RWPE2 (cell line): Measurements from ENCODE around the gene MBTPS1.
A peak's percentile ranks its signal among the peaks of the same experiment; 100 is the strongest.

Experiments
- ATAC-seq: fragments of 200-7000 bp; cut with Tn5 transposase; 3 replicates; pipeline ENCODE4 v1.9.1; 2021; ENCODE audit warnings: low read depth
- DNase-seq: peaks from one replicate; pipeline ENCODE4 v3.0.0-alpha.2; 2020; ENCODE audit warnings: low spot score
- H3K27ac ChIP-seq: fragments of 450-650 bp; 2 replicates; pipeline ENCODE4 v1.5.1; 2017; ENCODE audit warnings: mild to moderate bottlenecking; ENCODE audit not compliant: poor library complexity, severe bottlenecking
- H3K27me3 ChIP-seq: fragments of 250-450 bp; sonication (Bioruptor Pico); 2 replicates; pipeline ENCODE4 v1.5.1; 2021; ENCODE audit warnings: mild to moderate bottlenecking, moderate library complexity; ENCODE audit not compliant: insufficient read depth, poor library complexity, severe bottlenecking
- H3K36me3 ChIP-seq: fragments of 250-450 bp; sonication (Bioruptor Pico); 2 replicates; pipeline ENCODE4 v1.5.1; 2020; ENCODE audit warnings: low read depth, mild to moderate bottlenecking, moderate library complexity
- H3K4me1 ChIP-seq: fragments of 250-450 bp; sonication (Bioruptor Pico); 2 replicates; pipeline ENCODE4 v1.5.1; 2021; ENCODE audit warnings: mild to moderate bottlenecking, moderate library complexity; ENCODE audit not compliant: insufficient read depth, poor library complexity, severe bottlenecking
- H3K4me3 ChIP-seq: fragments of 250-450 bp; sonication (Bioruptor Pico); 2 replicates; pipeline ENCODE4 v1.5.1; 2021; ENCODE audit warnings: mild to moderate bottlenecking, moderate library complexity; ENCODE audit not compliant: severe bottlenecking
- H3K9me3 ChIP-seq: fragments of 250-450 bp; sonication (Bioruptor Pico); 2 replicates; pipeline ENCODE4 v1.5.1; 2021; ENCODE audit warnings: mild to moderate bottlenecking, moderate library complexity; ENCODE audit not compliant: severe bottlenecking
- CTCF ChIP-seq: fragments of 450-650 bp; IDR thresholded peaks from one replicate; pipeline ENCODE4 v1.5.1; 2017; ENCODE audit warnings: mild to moderate bottlenecking, moderate library complexity; ENCODE audit not compliant: poor library complexity, severe bottlenecking

MBTPS1 gene

GRCh38 chr16:84042308-84042878 lies 74.3 kb downstream of the MBTPS1 start, which contains the start of gene SLC38A8:
SLC38A8 (minus strand) TSS chr16:84042795; CDS start chr16:84042157, 638 bp downstream.
- TF ChIP-seq CTCF = no peak
- DNase-seq (no peak), ATAC-seq (no peak)
- Histone ChIP-seq H3K9me3 (no peaks in the 10 kb centered on the region), H3K27ac (no peak within 1 kb of the TSS), H3K4me3 (no peak within 1 kb of the TSS), H3K4me1 (no peaks in the 10 kb centered on the region), H3K27me3 (peaks cover 48% of the 10 kb centered on the region), H3K36me3 (no peaks in the 10 kb centered on the region)

GRCh38 chr16:84041881-84042280 lies 74.9 kb downstream of the MBTPS1 start:
- H3K27me3 ChIP-seq = peaks cover 48% of the 10 kb centered on the region
- H3K4me1 ChIP-seq = no peaks in the 10 kb centered on the region
- TF ChIP-seq CTCF = no peak
- H3K36me3 ChIP-seq = no peaks in the 10 kb centered on the region
- no peak overlapping the region for H3K27ac ChIP-seq
- no peaks in the 10 kb centered on the region for H3K9me3 ChIP-seq
- H3K4me3 ChIP-seq = no peak overlapping the region
- no peak for DNase-seq
- ATAC-seq = no peak

GRCh38 chr16:84040823-84041820 lies 75.6 kb downstream of the MBTPS1 start:
- Histone ChIP-seq H3K36me3 (no peaks in the 10 kb centered on the region), H3K4me3 (no peak overlapping the region), H3K27ac (no peak overlapping the region), H3K27me3 (peaks cover 48% of the 10 kb centered on the region), H3K9me3 (peaks cover 2% of the 10 kb centered on the region), H3K4me1 (no peaks in the 10 kb centered on the region)
- ATAC-seq (peak; percentile 42), DNase-seq (no peak)
- no peak for TF ChIP-seq CTCF

- no peak for ATAC-seq
Measured at GRCh38 chr16:84040226-84040822, 76.4 kb downstream of the MBTPS1 start.

More at GRCh38 chr16:84040226-84040822, 76.4 kb downstream of the MBTPS1 start:
- Histone ChIP-seq H3K4me1 (no peaks in the 10 kb centered on the region), H3K36me3 (no peaks in the 10 kb centered on the region), H3K4me3 (no peak overlapping the region), H3K27ac (no peak overlapping the region), H3K9me3 (peaks cover 4% of the 10 kb centered on the region), H3K27me3 (peaks cover 48% of the 10 kb centered on the region)
- DNase-seq = no peak
- no peak for TF ChIP-seq CTCF
